ENCODE results near the gene UBD. TPM values are rescaled to one million over a fixed set of nuclear protein-coding genes. Genes with fewer than 3 reads are reported as not detected.

The UBD gene
- total and polyA plus RNA-seq, 9 of the 15 experiments (the other 6 are each of a cell fraction or from before 2014, with no cell fraction given) = not detected

DNA sequence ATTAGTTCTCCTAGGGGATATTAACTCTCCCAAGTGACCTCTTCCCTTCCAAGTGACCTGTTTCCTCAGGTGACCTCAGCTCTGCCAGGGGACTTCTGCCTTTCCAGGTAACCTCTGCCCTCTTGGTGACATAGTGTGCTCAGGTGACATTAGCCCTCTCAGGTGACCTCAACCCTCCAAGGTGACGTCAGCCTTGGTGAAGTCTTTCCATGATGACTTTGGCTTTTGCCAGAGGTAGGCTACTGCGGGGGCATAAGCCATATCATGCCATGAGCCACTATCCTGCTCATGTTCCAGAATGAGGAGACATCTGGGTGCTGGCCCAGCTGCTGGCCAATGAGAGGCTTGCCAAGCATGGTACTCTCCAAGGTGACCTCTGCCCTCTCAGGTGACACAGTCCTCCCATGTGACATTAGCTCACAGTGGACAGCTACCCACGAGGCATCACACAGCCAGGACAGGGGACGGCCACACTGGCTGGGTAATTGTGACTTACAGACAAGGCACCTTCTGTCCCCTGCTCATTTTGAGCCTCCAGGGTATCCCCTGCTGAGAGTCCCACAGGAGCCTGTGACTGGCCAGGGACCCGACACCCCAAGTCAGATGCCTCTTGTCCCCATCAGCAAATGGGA is 31.1 kb downstream of the UBD start:
- no peak for TF ChIP-seq RBM17 (IDR thresholded peaks at IDR 0.05; ENCODE audit: borderline replicate concordance, low read depth, low read length)
- no peak for TF ChIP-seq TRIM28 (IDR thresholded peaks at IDR 0.05)
- no peak for TF ChIP-seq KDM2B (CRISPR knock-in tag; IDR thresholded peaks at IDR 0.05)
- no peak for TF ChIP-seq MXI1 (IDR thresholded peaks at IDR 0.05; ENCODE audit: low read depth, low read length)
- no peak for TF ChIP-seq ZNF644 (tag; IDR thresholded peaks at IDR 0.05; ENCODE audit: low read depth)
- no peak for TF ChIP-seq MYC (IDR thresholded peaks at IDR 0.05; ENCODE audit: low read depth, low read length)
- TF ChIP-seq MYC (CRISPR knock-in tag; IDR thresholded peaks at IDR 0.05; ENCODE audit: borderline replicate concordance, low read depth) = no peak
- TF ChIP-seq, protein P1, sequence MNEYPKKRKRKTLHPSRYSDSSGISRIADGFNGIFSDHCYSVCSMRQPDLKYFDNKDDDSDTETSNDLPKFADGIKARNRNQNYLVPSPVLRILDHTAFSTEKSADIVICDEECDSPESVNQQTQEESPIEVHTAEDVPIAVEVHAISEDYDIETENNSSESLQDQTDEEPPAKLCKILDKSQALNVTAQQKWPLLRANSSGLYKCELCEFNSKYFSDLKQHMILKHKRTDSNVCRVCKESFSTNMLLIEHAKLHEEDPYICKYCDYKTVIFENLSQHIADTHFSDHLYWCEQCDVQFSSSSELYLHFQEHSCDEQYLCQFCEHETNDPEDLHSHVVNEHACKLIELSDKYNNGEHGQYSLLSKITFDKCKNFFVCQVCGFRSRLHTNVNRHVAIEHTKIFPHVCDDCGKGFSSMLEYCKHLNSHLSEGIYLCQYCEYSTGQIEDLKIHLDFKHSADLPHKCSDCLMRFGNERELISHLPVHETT (CRISPR knock-in tag; conservative IDR thresholded peaks at IDR 0.05 in 1 of 2, IDR thresholded peaks at IDR 0.05 in 1 of 2) = no peak
- TF ChIP-seq BHLHE40 (IDR thresholded peaks at IDR 0.05; ENCODE audit: low read length) = no peak
- TF ChIP-seq DPF2 (IDR thresholded peaks at IDR 0.05) = no peak
- no peak for TF ChIP-seq WHSC1 (IDR thresholded peaks at IDR 0.05; ENCODE audit: low read length)
- TF ChIP-seq ELF1 (tag; IDR thresholded peaks at IDR 0.05) = no peak
- no peak for TF ChIP-seq RCOR1 (IDR thresholded peaks at IDR 0.05; ENCODE audit: borderline replicate concordance in 1 of 2, low read depth in 2 of 2, low read length in 2 of 2)
- no peak for TF ChIP-seq PHF21A (IDR thresholded peaks at IDR 0.05; ENCODE audit: borderline replicate concordance, low read depth)
- no peak for TF ChIP-seq ZNF224 (CRISPR knock-in tag; IDR thresholded peaks at IDR 0.05)
- TF ChIP-seq, protein P2, sequence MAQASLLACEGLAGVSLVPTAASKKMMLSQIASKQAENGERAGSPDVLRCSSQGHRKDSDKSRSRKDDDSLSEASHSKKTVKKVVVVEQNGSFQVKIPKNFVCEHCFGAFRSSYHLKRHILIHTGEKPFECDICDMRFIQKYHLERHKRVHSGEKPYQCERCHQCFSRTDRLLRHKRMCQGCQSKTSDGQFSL (CRISPR knock-in tag; IDR thresholded peaks at IDR 0.05) = no peak
- TF ChIP-seq, protein P2 (tag; IDR thresholded peaks at IDR 0.05) = no peak
- TF ChIP-seq GTF2A2 (tag; IDR thresholded peaks at IDR 0.05) = no peak
- TF ChIP-seq NFYB (IDR thresholded peaks at IDR 0.05; ENCODE audit: extremely low read depth, insufficient read length) = no peak
- in situ Hi-C loops (cut with MboI) (no loop called here), intact Hi-C loops (cut with micrococcal nuclease) (no loop called here)
- no peak for ATAC-seq
- no peak for FAIRE-seq
- peaks cover 9% of the 10 kb centered on the region; the same call in 1 of the 2 replicates for H4K20me1 ChIP-seq (replicated peaks; ENCODE audit: control insufficient read depth, insufficient read depth, low read length)
- no peaks in the 10 kb centered on the region for H3K79me2 ChIP-seq (ENCODE audit: control insufficient read depth, insufficient read depth, low read length)
- H3K27ac ChIP-seq (ENCODE audit: extremely low read depth, low read depth, low read length) = no peak overlapping the region
- H2AFZ ChIP-seq (ENCODE audit: low read depth, low read length) = no peak overlapping the region
- no peak overlapping the region for H3K4me3 ChIP-seq
- no peaks in the 10 kb centered on the region for H3K9me3 ChIP-seq (replicated peaks; ENCODE audit: control insufficient read depth, insufficient read depth, low read depth, low read length)
- peaks cover 4 to 7% of the 10 kb centered on the region in 2 experiments for H3K27me3 ChIP-seq (ENCODE audit: control insufficient read depth in 2 of 2, insufficient read depth in 2 of 2, low read length in 2 of 2)
- DNase-seq (ENCODE audit: extremely low read depth in 1 of 4, low spot score in 3 of 4) = no peak
- H3K9me1 ChIP-seq (ENCODE audit: control insufficient read depth, insufficient read depth, low read length) = no peaks in the 10 kb centered on the region
- no peaks in the 10 kb centered on the region for H3K36me3 ChIP-seq (ENCODE audit: control insufficient read depth, insufficient read depth, low read length)
- no peak overlapping the region for H3K4me2 ChIP-seq (ENCODE audit: insufficient read depth, low read length)
- ChIA-PET CTCF (ENCODE audit: low intra/inter-chr PET ratio) (no interaction called here), POLR2A (interaction anchor here (1.1 kb wide), 1 partner anchor 101 kb away, joined by 3 read pairs; no protein-coding TSS in a partner anchor)
- 6% methylated on average over 5 of the region's 5 CpGs for WGBS (ENCODE audit: insufficient coverage, low coverage, missing lambda C conversion rate)
- H3K9ac ChIP-seq (ENCODE audit: insufficient read depth in 1 of 2, low read depth in 2 of 2, low read length in 2 of 2) = no peak overlapping the region
- H3K4me1 ChIP-seq (replicated peaks in 1 of 2; ENCODE audit: control insufficient read depth in 2 of 2, insufficient read depth in 2 of 2, low read length in 2 of 2) = no peaks in the 10 kb centered on the region; a peak in 1 of 5 replicates
- BruUV-seq (replicated peaks) = no TSS peak
